SKM-1 treated with dmso at 0.1 percent for 144 hours (cell line): ENCODE results near the gene SLC25A14.
"Not testable (repeated sequence)": the region's sequence is repeated elsewhere in the genome, so short reads cannot be mapped to it uniquely, and the experiment has no call there.

ENCODE experiments used
- DNase-seq: peaks from one replicate; lab custom pipeline; 2025; ENCODE audit not compliant: unreplicated experiment; lab: John Stamatoyannopoulos, UW

Gene SLC25A14, protein sequence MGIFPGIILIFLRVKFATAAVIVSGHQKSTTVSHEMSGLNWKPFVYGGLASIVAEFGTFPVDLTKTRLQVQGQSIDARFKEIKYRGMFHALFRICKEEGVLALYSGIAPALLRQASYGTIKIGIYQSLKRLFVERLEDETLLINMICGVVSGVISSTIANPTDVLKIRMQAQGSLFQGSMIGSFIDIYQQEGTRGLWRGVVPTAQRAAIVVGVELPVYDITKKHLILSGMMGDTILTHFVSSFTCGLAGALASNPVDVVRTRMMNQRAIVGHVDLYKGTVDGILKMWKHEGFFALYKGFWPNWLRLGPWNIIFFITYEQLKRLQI

DNA sequence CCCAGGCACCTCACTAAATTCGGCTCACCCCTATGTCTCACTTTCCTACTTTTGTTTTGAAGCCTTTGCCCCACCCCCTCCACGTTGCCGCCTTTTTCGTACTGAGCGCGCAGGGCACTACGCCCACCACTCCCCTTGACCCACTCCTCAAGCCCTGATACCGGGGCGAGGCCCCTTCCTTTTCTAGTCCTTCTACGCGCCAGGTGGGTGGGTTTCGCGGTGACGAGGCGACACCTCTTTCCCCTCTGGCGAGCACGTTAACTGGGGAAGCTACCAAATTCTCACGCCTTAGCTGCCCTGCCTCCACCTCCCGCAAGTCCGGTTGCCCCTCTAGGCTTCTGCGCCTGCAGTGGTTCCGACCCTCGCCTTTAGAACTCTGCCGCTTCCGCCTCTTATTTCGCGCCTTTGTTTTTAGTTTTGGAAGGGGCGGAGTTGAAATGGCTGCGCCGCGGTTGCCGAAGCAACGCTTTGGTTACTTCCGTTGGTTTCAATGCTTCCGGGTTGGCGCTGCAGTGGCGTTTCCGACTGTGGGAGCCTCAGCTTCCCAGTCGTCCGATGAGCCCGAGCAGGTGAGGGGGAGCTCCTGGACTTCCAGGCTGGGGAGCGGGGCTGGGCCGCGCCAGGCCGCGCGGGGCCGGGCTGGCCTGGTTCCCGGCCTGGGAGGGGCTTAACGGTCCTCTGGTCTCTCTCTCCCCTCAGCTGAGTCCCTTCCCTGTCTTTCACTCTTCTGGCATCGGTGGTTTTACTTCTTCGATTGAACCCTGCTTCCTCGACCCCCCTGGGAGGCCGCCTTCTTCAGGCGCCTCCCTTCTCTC, at the start of gene SLC25A14:
SLC25A14 (plus strand) TSS at position 512 of the 815 bp plus-strand sequence. CDS start 360 bp downstream, outside the sequence.
- DNase-seq: peak; percentile 52

DNA sequence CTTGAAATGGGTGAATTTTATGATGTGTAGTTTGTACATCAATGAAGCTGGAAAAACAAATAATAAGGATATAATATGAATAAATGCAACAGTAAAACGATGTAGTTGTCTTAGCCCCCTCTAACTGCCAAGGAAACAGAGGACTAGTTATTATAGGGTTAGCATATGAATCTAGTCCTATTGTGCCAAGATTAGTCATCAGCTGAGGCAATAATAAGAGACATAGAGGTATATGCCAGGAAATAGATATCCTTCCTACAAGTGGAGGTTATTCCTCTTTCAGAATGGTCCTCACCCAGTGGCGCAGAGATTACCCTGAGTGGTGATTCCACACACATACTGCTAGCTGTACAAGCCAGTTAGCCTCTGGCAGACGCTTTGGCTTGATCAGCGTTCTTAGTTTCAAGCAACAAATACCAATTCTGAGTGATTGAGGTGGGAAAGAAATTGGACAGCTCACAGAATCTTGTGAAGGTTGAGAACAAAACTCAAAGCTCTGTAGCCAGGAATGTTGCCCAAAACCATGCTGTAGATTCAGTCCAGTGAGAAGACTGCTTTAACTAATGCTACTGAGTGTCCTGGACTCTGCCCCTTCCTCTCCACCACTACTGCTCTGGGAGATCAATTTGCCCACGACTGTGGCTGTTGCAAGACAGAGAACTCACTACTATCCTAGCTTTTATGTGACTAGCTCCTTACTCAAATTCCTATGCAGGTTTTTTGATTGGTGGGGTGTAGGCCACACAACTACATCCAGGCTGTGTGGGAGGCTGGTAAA, 44.0 kb upstream of the SLC25A14 start:
- no peak for DNase-seq

DNA sequence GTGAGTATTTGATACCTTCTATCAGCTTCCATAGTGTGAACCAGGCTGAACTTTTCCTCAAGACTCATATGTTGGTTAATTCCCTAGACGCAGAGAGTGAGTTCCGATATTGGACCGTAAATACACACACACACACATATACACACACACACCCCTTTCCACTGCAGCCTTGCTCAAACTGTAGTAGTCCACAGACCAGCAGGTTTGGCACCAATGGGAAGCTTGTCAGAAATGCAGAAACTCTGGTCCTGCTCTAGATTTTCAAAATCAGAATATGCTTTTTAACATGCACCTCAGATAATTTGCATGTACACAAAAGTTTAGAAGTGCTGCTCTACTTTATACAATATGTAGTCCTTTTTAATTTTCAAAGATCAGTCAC, 43.4 kb upstream of the SLC25A14 start:
- DNase-seq: no peak

DNA sequence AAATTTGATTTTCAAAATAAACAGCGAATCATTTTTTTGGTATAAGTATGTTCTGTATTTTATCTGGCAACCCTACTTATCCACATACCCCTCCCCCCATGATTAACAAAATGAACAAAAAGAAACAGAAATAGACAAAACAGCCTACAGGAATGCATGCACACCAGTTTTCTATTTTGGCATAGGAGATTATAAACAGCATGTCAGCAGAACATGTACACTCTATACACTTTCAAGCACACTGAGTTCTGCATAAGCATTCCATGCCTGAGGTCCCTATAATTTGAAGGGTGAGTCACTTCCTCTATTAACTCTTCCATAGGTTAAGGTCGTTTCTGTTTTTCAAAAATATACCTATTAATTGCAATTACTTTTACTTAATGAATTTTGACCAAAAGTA, 43.0 kb upstream of the SLC25A14 start:
- DNase-seq: no peak

DNA sequence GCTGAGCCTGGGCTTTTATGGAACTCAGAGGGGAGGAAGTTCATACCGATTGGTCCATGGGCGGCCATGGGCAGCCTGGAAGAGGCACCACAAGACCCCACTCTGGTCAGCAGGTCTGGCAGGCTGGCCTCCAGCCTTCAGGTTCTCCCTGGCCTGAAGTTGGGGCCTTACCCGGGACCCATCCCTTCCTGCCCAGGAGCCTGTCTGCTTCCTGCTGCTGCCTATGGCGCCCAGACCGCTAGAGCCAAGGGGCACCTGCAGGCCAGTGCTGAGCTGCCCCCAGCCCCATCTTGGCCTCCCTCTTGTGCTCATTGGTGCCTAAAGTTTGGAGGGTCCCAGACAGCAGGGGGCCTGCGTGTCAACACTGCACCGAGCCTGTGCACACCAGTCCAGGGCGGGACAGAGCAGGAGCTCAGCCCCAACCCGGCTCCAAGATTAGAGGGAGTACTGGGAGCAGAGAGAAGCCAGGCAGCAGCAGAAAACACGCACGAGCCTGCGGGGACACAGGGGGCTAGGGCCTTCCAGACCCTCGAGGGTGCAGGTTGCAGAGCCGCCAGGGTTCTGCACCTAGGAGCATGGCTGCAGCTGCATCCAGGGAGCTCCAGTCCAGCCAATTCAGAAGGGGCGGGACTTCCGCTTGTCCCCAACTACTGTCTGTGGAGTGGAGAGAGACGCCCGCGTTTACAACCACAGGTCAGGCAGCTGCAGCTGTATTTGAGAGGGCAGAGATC, 40.3 kb upstream of the SLC25A14 start:
- DNase-seq: no peak

DNA sequence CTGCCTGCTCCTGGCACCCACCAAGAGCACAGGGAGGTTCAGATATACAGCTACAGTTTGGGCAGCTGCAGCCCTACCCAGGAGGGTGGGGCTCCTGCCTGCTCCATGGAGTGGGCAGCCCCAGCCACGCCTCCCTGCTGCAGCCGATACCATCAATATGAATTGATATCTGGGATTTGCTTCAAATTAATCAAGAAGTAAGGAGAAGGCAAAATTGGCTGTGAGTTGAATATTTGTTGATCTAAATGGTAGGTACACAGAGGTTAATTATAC, 39.8 kb upstream of the SLC25A14 start:
- no peak for DNase-seq

DNA sequence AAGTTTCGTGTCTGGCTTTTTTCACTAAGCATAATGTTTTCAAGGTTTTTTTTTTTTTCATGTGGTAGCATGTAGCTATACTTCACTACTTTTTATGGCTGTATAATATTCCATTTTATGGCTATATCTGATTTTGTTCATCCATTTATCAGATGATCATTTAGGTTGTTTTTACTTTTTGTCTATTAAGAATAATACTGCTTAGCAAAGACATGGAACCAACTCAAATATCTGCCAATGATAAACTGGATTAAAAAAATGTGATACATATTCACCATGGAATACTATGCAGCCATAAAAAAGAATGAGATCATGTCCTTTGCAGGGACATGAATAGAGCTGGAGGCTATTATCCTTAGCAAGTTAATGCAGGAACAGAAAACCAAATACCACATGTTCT, 38.3 kb upstream of the SLC25A14 start:
- DNase-seq: no peak

DNA sequence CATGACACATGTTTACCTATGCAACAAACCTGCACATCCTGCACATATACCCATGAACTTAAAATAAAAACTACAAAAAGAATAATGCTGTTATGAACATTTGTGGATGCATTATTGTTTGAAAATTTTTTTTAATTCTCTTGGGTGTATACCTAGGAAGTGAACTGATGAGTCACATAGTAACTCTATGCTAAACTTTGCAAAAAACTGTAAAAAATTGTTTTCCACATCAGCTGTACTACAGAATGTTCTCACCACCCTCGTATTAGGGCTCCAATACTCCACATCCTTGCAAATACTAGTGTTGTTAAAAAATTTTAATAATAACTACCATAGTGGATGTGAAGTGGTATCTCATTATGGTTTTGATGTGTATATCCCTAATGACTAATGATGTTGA, 37.7 kb upstream of the SLC25A14 start:
- no peak for DNase-seq

DNA sequence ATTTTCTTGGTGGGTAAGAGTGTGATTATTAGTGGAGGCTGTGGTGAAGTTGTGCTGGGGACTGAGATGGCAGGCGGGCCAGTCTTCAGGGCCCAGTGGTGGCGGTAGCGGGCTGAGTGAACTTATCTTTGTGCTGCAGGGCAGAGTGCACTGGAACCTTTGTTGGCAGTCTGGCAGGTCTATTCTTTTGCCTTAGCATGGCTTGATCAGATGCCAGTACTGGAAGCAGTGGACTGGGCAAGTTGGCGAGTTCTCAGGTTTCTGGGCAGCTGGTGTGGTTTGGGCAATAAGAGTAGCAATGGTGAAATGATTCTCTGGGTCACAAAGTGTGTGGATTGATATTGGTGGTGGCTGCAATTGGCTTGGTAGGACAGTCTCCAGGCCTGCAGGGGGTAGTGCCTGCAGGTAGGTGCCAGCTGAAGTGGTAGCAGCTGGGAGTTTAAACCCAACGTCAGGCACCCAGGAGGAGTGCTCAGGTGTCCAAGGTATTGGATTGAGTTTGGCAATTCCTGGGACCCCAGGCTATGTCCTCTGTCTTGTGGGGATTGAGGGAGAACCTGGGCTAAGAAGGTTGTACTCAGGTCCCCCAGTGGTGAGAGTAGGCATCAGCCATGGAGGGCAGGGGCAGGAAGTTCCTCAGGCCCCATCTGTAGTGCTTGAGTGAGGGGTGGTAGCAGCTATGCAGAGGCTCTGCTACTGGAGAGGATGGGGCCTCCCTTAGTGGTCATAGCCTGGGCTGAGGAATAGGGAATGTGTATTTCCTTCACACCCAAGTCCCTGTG, 34.9 kb upstream of the SLC25A14 start:
- no peak for DNase-seq

DNA sequence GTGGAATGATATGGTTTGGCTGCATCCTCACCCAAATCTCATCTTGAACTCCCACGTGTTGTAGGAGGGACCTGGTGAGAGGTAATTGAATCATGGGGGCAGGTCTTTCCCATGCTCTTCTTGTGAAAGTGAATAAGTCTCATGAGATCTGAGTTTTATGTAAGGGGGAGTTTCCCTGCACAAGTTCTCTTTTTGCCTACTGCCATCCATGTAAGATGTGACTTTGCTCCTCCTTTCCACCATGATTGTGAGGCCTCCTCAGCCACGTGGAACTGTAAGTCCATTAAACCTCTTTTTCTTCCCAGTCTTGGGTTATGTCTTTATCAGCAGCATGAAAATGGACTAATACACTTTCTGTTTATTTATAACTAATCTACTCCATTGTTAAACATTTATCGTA, 19.8 kb upstream of the SLC25A14 start:
- DNase-seq: not testable (repeated sequence)

DNA sequence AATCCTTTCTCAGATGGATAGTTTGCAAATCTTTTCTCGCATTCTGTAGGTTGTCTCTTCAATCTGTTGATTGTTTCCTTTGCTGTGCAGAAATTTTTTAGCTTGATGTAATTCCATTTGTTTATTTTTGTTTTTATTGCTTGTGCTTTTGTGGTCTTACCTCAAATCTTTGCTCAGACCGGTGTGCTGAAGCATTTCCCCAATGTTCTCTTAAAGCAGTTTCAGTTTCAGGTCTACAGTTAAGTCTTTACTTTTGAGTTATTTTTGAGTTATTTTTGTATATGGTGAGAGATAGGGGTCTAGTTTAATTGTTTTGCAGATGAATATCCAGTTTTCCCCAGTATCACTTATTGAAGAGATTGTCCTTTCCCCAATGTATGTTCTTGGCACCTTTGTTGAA, 18.2 kb upstream of the SLC25A14 start:
- DNase-seq: no peak

DNA sequence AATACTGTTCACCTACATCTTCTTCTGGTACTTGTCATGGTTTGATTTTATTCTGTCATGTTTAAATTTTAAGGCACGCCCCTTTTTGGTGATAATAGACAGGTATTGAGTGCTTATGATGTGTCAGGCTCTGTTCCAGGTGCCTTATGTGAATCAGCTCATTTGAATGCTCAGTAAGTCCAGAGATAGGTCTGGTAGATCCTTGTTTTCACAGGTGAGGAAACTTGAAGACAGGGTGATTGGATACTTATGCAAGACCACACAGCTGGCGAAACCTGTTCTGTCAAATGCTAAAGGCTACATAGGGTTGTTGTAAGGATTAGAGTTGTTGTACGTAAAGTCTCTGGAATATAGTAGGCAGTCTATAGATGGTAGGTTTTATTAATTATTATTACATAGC, 9.6 kb upstream of the SLC25A14 start:
- DNase-seq: no peak

DNA sequence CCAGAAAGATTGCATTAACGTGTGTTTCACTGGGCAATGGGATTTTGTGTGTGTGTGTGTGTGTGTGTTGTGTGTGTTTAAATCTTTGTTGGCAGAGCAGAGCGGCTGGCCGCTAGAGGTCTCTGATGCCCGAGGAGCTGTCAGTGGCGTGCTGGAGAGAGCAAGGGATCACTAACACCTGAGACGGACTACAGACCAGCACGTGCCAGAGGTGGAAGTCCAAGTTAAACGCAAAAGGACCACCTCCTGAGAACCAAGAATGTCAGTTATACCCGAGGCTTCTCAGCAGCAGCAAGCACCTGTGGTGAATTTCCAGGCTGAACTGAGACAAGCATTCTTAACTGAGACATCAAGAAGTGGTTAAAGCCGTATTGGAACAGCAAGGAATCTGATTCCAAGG, 9.0 kb upstream of the SLC25A14 start:
- no peak for DNase-seq

DNA sequence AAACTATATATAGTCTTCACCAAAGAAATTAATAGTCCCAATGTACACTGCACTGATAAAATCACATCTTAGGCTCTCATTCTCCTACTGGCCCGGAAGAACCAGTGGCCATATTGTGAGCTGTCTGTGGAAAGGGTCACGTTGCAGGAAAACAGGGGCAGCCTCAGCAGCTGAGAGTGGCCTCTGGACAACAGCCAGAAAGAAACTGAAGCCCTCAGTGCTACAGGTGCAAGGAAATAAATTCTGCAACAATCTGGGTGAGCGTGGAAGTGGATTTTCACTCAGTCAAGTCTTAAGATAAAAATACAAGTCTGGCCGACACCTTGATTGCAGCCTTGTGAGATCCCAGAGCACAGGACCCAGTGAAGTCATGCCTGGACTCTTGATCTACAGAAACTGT, 3.2 kb upstream of the SLC25A14 start:
- DNase-seq: no peak

DNA sequence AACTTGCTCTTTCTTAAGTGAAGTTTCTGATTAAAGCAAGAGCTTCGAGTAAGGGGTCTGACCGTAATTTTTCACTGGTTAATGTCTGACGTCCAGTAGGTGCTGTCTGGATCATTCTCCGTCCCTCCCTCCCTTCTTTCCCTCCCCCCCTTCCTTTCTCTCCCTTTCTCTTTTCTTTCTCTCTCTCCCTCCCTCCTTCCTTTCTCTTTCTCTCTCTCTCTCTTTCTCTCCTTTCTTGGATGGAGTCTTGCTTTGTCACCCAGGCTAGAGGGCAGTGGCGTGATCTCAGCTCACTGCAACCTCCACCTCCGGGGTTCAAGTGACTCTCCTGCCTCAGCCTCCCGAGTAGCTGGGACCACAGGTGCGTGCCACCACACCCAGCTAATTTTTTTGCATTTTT, 850 bp upstream of the SLC25A14 start:
- DNase-seq: not testable (repeated sequence)

DNA sequence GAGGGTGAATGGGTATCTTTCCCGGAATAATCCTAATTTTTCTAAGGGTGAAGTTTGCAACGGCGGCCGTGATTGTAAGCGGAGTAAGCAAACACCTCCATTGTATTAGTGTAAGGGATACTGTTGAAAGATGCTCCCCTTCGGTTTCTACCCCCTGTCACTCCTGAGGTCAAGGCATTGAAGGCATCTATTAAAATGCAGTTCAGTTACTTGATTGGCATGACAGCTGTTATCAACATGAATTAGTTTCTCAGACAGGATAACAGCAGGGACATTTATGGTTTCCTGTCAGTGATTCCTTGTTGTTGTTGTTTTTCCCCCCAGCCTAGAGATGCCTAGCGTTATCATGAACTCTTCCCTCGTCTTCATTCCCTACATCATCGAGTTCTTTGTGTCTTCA, 552 bp downstream of the SLC25A14 start:
- no peak for DNase-seq

DNA sequence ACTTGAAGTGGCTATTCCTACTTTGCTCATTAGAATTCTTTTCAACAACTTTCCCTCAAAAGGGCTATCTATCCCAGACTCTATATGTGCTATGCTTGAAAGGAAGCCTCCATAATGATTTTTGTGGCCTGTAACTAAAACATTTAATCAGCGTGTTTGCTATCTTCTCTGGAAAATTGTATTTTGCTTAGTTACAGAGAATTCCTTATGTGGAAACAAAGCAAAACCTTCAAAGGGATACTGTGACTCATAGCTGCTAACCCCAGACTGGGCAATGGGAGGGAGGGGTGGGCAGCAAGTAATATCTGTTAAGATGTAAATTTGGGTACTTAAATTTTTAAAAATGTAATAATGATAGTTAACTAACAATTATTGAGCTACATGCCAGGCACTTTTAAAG, 3.7 kb downstream of the SLC25A14 start:
- DNase-seq: no peak

DNA sequence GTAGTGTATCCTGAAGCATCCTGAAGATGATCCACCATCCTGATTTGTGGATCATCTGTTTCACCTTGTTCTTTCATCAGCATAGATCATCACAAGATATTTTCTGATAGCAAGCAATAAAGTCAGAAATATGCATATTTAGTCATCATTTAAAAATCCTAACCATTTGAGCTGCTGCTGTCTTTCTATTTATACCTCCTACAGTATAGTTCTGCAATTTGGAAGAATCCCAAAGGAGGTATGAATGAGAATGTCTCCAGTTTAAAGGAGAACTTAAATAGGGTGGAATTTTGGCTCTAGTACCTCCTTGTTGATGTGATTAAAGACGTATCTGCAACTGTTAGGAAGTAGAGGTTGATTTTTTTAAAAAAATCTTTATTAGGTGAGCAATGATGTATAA, 7.6 kb downstream of the SLC25A14 start:
- no peak for DNase-seq

DNA sequence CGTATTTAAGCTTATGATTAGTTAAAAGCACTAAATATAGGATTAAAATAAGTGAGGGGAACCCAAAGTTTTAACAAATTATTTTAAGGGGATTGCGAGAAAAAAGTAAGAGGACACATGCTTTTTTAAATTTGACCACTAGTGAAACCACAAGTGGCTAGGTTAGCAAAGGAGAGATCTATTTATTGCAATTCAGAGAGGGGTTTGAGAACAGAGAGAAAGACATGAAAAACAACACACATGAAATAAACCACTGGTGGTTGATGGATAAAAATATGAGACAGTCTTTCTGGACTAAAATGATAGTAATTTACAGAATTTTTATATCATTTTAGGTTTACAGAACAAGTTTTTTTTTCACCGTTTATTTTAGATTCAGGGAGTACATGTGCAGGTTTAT, 11.8 kb downstream of the SLC25A14 start:
- no peak for DNase-seq

DNA sequence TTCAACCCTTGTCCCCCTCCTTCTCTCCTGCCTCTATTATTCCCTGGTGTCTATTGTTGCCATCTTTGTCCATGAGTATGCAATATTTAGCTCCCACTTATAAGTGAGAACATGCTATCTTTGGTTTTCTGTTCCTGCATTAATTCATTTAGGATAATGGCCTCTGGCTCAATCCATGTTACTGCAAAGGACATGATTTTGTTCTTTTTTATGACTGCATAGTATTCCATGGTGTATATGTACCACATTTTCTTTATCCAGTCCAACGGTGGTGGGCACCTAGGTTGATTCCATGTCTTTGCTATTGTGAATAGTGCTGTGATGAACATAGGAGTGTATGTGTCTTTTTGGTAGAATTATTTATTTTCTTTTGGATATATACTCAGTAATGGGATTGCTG, 12.3 kb downstream of the SLC25A14 start:
- DNase-seq: not testable (repeated sequence)

DNA sequence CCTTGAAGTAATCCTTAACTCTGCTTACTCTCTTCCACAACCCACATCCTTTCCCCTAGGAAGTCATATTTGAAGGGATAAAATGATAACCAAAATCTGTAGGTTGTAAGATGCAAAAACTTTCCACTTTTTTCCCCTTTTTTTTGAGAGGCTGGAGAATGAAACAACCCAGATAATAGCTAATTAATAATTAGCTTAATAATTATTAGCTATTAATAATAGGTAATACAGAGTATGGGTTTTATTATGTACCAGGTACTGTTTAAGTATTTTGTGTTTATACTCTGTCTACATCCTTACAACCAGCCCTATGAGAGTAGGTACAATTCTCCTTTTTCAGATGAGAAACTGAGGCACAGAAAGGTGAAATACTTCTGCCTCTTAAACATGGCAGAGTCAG, 36.4 kb downstream of the SLC25A14 start:
- DNase-seq: no peak
